Stimulated activated CD4-positive, alpha-beta T cell treated with anti-CD3 and anti-CD28 coated beads, TNF-alpha, amount 100 ng/mL, for 1 hour (primary cell): ENCODE results near the gene ARL4D.
"Not testable (repeated sequence)": the region's sequence is repeated elsewhere in the genome, so short reads cannot be mapped to it uniquely, and the experiment has no call there.

Source experiments
- DNase-seq, 3 donors: peaks; one replicate each; pipeline ENCODE4 v3.0.0-alpha.2; 2020; ENCODE audit warnings: low read depth in 3 of 3, low spot score in 1 of 3

Gene ARL4D

DNA sequence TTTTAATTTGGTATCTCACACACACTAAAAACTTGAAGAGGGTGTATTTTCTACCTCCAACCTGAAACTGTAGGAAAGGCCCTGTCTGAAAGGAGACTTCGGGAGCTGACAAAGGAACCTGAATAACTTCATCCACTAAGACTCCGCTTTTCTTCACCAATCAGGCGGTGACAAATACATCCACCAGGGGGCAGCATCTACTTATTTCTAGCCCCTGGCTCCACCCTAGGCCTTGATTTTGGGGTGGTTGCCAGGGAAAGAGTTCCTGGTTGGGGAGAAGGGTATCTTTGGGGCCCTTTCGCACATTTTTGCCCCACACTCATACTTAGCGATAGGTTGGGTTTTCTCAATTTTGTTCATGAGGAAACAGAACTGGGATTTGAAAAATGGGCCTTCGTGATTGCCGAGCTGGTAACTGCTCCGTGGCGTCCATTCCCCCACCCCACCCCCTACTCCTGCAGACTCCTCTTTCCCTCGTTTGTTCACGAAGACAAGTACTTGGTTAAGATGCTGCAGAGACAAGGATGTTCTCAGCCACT is 4.8 kb upstream of the ARL4D start:
- peak; percentile 73 to 79 (median 74) for DNase-seq

GRCh38 chr17:43394696-43395095 is 4.1 kb upstream of the ARL4D start:
- DNase-seq = not testable (repeated sequence)

GRCh38 chr17:43395165-43395564 is 3.6 kb upstream of the ARL4D start:
- DNase-seq = no peak

- no peak for DNase-seq
Observed at GRCh38 chr17:43396491-43397060, 2.2 kb upstream of the ARL4D start.

DNA sequence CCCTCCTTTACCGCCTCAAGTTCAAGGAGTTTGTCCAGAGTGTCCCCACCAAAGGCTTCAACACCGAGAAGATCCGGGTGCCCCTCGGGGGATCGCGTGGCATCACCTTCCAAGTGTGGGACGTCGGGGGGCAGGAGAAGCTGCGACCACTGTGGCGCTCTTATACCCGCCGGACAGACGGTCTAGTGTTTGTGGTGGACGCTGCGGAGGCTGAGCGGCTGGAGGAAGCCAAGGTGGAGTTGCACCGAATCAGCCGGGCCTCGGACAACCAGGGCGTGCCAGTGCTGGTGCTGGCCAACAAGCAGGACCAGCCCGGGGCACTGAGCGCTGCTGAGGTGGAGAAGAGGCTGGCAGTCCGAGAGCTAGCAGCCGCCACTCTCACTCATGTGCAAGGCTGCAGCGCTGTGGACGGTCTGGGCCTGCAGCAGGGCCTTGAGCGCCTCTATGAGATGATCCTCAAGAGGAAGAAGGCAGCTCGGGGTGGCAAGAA is 1.1 kb downstream of the ARL4D start:
- DNase-seq = no peak

GRCh38 chr17:43400943-43401717 is 2.3 kb downstream of the ARL4D start:
- no peak for DNase-seq

DNA sequence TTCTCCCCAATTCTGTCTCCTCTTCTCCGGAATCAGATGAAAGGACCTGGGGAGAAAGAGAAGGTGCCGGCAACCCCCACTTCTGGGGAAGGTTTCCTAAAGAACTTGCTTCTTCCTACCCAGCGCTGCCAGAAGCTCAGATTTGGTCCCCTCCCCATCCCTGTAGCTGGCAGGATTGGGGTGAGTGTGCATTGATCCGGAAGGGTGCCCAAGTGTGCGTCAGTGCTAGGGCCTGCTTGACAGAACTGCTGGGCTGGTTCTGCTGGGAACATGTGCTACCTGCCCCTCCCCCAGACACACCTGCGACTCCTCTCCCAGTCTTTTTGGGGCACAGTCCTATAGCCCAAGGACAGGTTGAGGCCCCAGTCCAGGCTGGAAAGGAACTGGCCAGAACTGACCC is 3.3 kb downstream of the ARL4D start:
- DNase-seq = no peak

DNA sequence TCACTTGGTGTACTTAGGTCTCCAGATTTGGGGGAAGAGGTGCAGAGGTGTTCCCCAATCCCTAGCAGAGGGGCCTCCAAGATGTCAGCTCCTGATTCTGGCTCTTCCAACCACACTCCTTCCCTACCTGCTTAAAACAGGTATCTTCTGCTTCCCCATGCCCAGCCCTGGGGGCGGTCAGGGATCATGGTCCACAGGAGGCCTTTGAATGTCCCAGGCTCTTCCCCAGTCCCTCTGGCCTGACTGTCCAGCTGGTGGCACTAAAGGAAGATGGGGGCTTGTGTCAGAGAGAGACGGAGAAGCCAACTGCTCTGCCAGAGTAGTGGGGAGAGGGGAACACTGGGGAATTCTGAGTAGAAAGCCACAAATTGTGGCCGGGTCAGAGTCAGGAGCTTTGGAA is 3.8 kb downstream of the ARL4D start:
- no peak for DNase-seq

- DNase-seq = no peak
Observed at GRCh38 chr17:43403846-43404245, 5.1 kb downstream of the ARL4D start.

- no peak for DNase-seq
Observed at GRCh38 chr17:43405861-43406260, 7.1 kb downstream of the ARL4D start.

DNA sequence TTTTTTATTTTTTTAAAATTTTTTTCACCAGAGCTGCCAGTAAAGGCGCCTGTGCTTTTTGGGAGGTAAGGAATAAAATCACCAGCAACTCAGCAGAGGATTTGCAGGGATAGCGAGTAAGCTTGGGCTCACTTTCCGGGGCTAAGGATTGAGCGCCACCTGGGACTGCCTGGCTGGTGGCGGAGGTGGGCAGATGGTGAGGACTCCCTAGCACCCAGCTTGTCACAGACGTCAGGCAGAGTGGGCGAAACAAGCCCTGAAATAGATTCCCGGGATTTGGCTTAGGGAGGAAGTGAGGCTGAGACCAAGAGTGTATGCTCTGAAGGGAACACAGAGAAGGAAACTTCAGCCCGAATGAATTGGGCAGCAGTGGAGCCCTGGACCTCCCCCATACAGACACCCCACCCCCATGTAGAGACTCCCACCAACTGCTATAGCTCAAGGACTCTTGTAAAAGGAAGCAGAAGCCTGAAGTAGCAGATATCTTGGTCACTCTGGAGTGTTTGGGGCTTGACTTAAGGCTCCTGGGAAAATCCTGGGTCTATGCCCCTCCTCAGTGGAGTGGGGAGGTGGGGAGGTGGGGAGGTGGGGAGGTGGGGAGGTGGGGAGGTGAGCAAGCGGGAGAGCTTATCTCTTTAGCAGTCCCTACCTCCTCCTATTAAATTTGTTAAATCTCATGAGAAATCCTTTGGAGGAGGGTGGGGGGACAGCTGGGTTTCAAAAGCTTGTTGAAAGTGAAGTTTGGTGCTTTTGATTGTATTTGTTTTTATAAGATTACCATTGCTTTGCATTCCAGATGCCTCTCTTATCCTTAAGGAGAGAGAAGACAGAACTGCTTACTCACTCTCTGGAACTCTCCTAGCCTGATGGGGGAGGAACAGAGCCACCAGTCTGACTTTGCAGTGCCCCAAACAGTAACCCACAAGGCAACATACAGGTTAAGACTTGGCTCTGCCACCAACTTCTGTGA is 8.2 kb downstream of the ARL4D start:
- no peak for DNase-seq

- DNase-seq = no peak
Observed at GRCh38 chr17:43409131-43409530, 10.3 kb downstream of the ARL4D start.

- DNase-seq = no peak
Observed at GRCh38 chr17:43410557-43411368, 12.0 kb downstream of the ARL4D start.

DNA sequence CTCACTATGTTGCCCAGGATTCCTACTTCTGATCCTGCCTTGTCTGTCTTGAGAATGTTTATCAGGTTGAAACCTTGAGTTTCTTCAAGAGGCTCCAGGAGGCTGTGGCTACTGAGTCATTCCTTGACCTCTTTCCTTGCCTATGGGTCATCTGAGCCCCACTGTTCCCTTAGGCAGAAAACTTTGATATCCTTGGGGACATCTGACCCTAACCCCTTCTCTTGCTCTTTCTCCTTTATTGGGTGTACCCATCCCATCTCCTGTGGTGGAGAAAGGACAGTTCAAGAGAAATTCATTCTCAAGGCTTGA is 12.5 kb downstream of the ARL4D start:
- DNase-seq = no peak

DNA sequence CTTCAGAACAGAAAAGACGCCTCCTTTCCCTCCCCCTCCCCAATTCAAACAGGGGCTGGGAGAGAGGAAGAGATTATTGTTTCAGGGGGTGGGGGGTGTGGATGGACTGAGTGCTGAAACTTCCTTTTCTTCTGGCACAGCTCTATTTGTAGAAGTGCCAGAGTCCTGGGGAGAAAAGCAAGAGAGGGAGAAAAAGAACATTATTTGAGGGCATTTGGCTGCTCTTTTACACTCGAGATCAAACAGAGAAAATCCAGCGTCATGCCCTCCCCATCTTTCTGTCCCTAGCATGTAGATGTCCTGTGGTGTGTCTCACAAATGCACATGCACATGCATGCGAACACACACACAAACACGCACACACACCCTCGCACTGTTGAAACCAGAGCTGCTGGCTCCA is 13.0 kb downstream of the ARL4D start:
- no peak for DNase-seq

GRCh38 chr17:43412166-43412565 is 13.4 kb downstream of the ARL4D start:
- DNase-seq = no peak

- DNase-seq = no peak
Observed at GRCh38 chr17:43416998-43417890, 18.5 kb downstream of the ARL4D start.

DNA sequence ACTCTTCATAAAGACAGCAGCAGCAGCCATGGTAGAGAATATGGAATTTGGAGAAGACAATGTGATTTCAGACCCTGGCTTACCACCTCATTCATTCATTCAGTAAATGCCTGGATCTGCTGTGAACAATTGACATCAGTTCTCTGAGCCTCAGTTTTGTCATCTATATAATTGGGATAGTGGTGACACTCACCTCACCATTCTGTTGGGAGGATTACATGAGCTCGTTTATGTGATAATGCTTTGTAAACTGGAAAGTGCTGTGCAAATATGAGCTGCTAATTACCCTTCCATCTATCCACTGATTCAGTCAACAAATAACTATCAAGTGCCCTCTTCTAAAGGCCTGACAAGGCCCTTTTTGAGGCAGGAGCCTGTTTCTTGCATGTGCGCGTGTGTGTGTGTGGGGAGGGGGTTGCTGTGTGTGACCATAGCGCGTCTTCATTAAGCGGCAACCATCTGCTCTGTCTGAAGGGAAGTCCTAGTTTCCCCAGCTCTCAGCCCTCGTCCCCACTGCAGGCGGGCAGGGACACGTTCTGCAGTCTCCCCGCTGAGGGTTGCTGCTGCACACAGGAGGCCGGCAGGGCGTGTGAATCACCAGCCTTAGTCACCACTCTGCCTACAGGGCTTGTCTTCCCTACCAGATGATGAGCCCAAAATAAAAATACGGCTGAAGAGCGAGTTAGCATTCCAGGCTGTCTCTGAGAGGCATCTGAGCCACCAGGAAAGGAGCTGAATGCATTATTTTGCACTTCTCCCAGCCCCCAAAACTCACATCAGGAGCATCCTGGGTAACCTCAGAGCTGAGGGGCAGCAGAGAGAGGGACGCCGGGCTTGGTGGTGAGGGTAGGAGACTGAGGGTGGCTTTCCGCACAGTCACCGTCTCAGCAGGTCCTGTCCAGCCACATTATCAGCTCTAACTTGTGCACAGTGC is 19.9 kb downstream of the ARL4D start:
- no peak for DNase-seq
